NT2/D1 (cell line): Measurements from ENCODE around the gene EMC1.

ENCODE experiments used
- SUZ12 ChIP-seq: IDR thresholded peaks from 2 replicates; pipeline ENCODE4 v1.6.1; 2011; ENCODE audit not compliant: insufficient read length, insufficient read depth; ENCODE audit errors: extremely low read depth
- YY1 ChIP-seq: IDR thresholded peaks from 2 replicates; pipeline ENCODE4 v1.6.1; 2011; ENCODE audit not compliant: insufficient read length, insufficient read depth
- ZNF274 ChIP-seq: IDR thresholded peaks from 2 replicates; pipeline ENCODE4 v1.6.1; 2011; ENCODE audit warnings: mild to moderate bottlenecking, low read depth, low read length

DNA sequence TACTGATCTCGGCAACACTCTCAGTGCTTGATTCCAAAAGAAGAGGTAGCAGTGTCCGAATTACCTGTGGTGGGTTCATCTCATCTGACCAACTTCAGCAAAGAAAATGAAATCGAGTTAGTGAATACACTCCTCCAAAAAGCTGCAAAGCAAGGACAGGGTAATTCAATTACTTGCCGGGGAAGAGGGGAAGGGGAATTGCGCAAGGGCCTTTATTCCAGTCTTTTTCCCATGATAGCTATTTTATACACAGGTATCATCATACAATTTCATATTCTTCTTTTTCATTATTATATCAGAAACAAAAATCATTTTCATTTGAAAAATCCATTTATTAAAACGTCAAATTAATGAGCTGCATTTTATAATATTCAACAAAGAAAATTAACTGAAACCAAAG lies 84.2 kb downstream of the EMC1 start:
- TF ChIP-seq SUZ12: no peak
- no peak for TF ChIP-seq YY1
- TF ChIP-seq ZNF274: no peak
